ENCODE results near the gene UHRF1.
"Not testable (repeated sequence)": the region's sequence is repeated elsewhere in the genome, so short reads cannot be mapped to it uniquely, and the experiment has no call there.

UHRF1 gene

GRCh38 chr19:4972509-4973230 lies 63.4 kb downstream of the UHRF1 start:
- DNase-seq, result no peak

GRCh38 chr19:4974880-4975469 lies 65.7 kb downstream of the UHRF1 start:
- no peak for DNase-seq

- not testable (repeated sequence) for DNase-seq
These were observed 66.3 kb downstream of the UHRF1 start for GRCh38 chr19:4975601-4976000.

- no peak for DNase-seq
These were observed 67.3 kb downstream of the UHRF1 start for GRCh38 chr19:4976401-4977298.

- no peak for DNase-seq
These were observed 68.2 kb downstream of the UHRF1 start for GRCh38 chr19:4977299-4978174.

GRCh38 chr19:4979211-4979807 lies 70.0 kb downstream of the UHRF1 start:
- no peak for DNase-seq

- no peak for DNase-seq
These were observed 70.8 kb downstream of the UHRF1 start for GRCh38 chr19:4980067-4980466.

- no peak for DNase-seq
These were observed 71.8 kb downstream of the UHRF1 start for GRCh38 chr19:4980838-4981680.

GRCh38 chr19:4981681-4981958 lies 72.3 kb downstream of the UHRF1 start:
- no peak for DNase-seq

GRCh38 chr19:4983346-4984105 lies 74.2 kb downstream of the UHRF1 start:
- DNase-seq, result no peak

- DNase-seq, result no peak
These were observed 74.7 kb downstream of the UHRF1 start for GRCh38 chr19:4984106-4984380.

GRCh38 chr19:4984438-4984990 lies 75.2 kb downstream of the UHRF1 start:
- DNase-seq, result no peak

- no peak for DNase-seq
These were observed 76.3 kb downstream of the UHRF1 start for GRCh38 chr19:4985551-4985991.

GRCh38 chr19:4986056-4986455 lies 76.8 kb downstream of the UHRF1 start:
- DNase-seq, result no peak

GRCh38 chr19:4986471-4986891 lies 77.2 kb downstream of the UHRF1 start:
- DNase-seq, result no peak

GRCh38 chr19:4987256-4987655 lies 78.0 kb downstream of the UHRF1 start:
- no peak for DNase-seq

GRCh38 chr19:4987692-4988370 lies 78.5 kb downstream of the UHRF1 start:
- no peak for DNase-seq

- DNase-seq, result no peak
These were observed 79.5 kb downstream of the UHRF1 start for GRCh38 chr19:4988770-4989251.

- no peak for DNase-seq
These were observed 81.0 kb downstream of the UHRF1 start for GRCh38 chr19:4990306-4990705.

GRCh38 chr19:4991538-4991937 lies 82.2 kb downstream of the UHRF1 start:
- DNase-seq, result no peak

All from effector CD8-positive, alpha-beta T cell (primary cell).